RWPE2 (cell line): ENCODE results near the gene MRPL34.

Experiments used
- ATAC-seq: fragments of 200-7000 bp; cut with Tn5 transposase; 3 replicates; pipeline ENCODE4 v1.9.1; 2021; ENCODE audit warnings: low read depth
- DNase-seq: peaks from one replicate; pipeline ENCODE4 v3.0.0-alpha.2; 2020; ENCODE audit warnings: low spot score
- H3K27ac ChIP-seq: fragments of 450-650 bp; 2 replicates; pipeline ENCODE4 v1.5.1; 2017; ENCODE audit warnings: mild to moderate bottlenecking; ENCODE audit not compliant: poor library complexity, severe bottlenecking
- H3K27me3 ChIP-seq: fragments of 250-450 bp; sonication (Bioruptor Pico); 2 replicates; pipeline ENCODE4 v1.5.1; 2021; ENCODE audit warnings: mild to moderate bottlenecking, moderate library complexity; ENCODE audit not compliant: insufficient read depth, poor library complexity, severe bottlenecking
- H3K36me3 ChIP-seq: fragments of 250-450 bp; sonication (Bioruptor Pico); 2 replicates; pipeline ENCODE4 v1.5.1; 2020; ENCODE audit warnings: low read depth, mild to moderate bottlenecking, moderate library complexity
- H3K4me1 ChIP-seq: fragments of 250-450 bp; sonication (Bioruptor Pico); 2 replicates; pipeline ENCODE4 v1.5.1; 2021; ENCODE audit warnings: mild to moderate bottlenecking, moderate library complexity; ENCODE audit not compliant: insufficient read depth, poor library complexity, severe bottlenecking
- H3K4me3 ChIP-seq: fragments of 250-450 bp; sonication (Bioruptor Pico); 2 replicates; pipeline ENCODE4 v1.5.1; 2021; ENCODE audit warnings: mild to moderate bottlenecking, moderate library complexity; ENCODE audit not compliant: severe bottlenecking
- H3K9me3 ChIP-seq: fragments of 250-450 bp; sonication (Bioruptor Pico); 2 replicates; pipeline ENCODE4 v1.5.1; 2021; ENCODE audit warnings: mild to moderate bottlenecking, moderate library complexity; ENCODE audit not compliant: severe bottlenecking
- TF ChIP-seq, protein P1 (sequence below): fragments of 450-650 bp; IDR thresholded peaks from one replicate; pipeline ENCODE4 v1.5.1; 2017; ENCODE audit warnings: mild to moderate bottlenecking, moderate library complexity; ENCODE audit not compliant: poor library complexity, severe bottlenecking

MRPL34 gene

GRCh38 chr19:17260842-17261325 lies 44.8 kb upstream of the MRPL34 start:
- ATAC-seq: peak; percentile 97
- no peak overlapping the region for H3K27ac ChIP-seq
- TF ChIP-seq, protein P1, sequence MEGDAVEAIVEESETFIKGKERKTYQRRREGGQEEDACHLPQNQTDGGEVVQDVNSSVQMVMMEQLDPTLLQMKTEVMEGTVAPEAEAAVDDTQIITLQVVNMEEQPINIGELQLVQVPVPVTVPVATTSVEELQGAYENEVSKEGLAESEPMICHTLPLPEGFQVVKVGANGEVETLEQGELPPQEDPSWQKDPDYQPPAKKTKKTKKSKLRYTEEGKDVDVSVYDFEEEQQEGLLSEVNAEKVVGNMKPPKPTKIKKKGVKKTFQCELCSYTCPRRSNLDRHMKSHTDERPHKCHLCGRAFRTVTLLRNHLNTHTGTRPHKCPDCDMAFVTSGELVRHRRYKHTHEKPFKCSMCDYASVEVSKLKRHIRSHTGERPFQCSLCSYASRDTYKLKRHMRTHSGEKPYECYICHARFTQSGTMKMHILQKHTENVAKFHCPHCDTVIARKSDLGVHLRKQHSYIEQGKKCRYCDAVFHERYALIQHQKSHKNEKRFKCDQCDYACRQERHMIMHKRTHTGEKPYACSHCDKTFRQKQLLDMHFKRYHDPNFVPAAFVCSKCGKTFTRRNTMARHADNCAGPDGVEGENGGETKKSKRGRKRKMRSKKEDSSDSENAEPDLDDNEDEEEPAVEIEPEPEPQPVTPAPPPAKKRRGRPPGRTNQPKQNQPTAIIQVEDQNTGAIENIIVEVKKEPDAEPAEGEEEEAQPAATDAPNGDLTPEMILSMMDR: peak; percentile 95
- H3K27me3 ChIP-seq: no peaks in the 10 kb centered on the region
- no peaks in the 10 kb centered on the region for H3K36me3 ChIP-seq
- DNase-seq: no peak
- H3K4me1 ChIP-seq: no peaks in the 10 kb centered on the region
- H3K4me3 ChIP-seq: no peak overlapping the region
- no peaks in the 10 kb centered on the region for H3K9me3 ChIP-seq

DNA sequence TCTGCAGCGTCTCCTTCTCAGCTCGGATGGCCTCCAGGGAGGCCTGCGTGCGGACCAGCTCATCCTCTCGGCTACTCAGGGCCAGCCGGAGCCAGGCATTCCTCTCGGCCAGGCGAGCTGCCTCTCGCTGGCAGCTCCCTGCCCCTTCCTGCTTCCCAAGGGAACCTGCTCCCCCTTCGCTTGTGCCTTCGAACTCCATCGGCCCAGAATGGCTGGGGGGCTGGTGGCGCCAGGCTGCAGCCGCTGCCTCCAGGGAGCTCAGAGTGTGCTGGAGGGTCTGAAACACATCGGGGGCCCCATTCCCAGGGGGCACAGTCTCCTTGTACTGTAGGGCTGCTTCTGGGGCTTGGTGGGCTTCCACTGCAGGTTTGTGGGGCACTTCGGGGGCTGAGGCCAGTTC lies 43.1 kb upstream of the MRPL34 start:
- ATAC-seq: no peak
- Histone ChIP-seq H3K27me3 (no peaks in the 10 kb centered on the region), H3K4me3 (no peak overlapping the region), H3K4me1 (no peaks in the 10 kb centered on the region), H3K9me3 (no peaks in the 10 kb centered on the region), H3K36me3 (no peaks in the 10 kb centered on the region), H3K27ac (no peak overlapping the region)
- no peak for DNase-seq
- TF ChIP-seq, protein P1: no peak

DNA sequence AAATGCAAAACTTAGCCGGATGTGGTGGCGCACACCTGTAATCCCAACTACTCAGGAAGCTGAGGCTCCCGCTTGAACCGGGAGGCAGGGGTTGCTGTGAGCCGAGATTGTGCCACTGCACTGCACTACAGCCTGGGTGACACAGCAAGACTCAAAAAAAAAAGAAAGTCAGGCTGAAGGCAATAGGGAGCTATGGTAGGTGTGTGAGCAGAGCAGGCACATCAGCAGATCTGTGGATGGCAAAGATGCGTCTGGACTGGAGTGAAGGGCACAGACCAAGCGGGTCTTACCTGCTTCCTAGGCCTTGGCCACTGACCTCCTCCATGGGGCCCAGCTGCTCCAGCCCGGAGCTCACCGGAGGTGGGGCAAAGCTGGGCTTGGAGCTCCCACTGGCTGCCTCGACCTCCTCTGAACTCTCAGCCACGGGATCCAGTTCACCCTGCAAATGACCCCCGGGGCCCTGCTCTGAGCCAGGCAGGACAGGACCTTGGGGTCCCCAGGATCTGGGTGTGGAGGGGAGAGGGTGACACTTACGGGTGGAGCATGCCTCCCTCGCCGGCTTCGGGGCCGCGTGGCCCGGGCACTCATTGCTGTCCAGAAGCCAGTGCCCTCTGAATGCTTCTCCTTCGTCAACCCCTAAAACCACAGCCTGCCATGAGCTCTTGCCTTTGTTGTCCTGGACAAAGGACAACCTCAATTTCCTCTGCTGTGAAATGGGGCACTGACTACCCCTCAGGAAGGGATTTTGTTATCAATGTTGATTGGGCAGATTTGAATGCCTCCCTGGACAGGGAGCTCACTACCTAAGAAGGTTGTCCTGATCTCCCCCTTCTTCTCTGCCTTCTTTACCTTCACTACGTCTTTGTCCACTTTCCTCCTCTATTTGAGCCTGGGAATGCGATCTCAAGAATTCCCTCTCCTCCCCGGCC lies 41.7 kb upstream of the MRPL34 start:
- Histone ChIP-seq H3K27ac (no peak overlapping the region), H3K36me3 (peaks cover 5% of the 10 kb centered on the region; the same call in 1 of the 2 replicates), H3K4me1 (peaks cover 5% of the 10 kb centered on the region), H3K27me3 (no peaks in the 10 kb centered on the region), H3K4me3 (no peak overlapping the region), H3K9me3 (no peaks in the 10 kb centered on the region)
- TF ChIP-seq, protein P1: no peak
- ATAC-seq: no peak
- DNase-seq: no peak

DNA sequence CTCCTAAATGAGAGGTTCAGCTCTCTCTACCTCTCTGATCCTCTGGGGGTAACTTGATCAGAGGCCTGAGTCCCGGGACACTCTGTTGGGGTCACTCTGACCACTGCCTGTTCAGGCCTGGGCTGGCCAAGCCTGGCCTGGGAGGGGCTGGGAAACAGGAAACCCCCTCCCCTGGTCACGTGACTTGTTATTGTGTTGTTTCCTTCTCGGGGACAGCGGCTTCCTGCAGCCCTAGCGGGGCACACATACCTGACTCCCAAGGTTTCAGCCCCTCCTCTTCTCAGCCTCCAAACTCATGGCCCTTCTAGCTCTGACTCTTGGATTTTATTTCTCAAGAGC lies 41.1 kb upstream of the MRPL34 start, which contains the start of gene USHBP1:
Gene USHBP1, minus strand, starts transcription at position 105 of the 339 bp plus-strand sequence. CDS start 446 bp downstream, outside the sequence.
- Histone ChIP-seq H3K27ac (no peak within 1 kb of the TSS), H3K27me3 (no peaks in the 10 kb centered on the region), H3K9me3 (no peaks in the 10 kb centered on the region), H3K4me1 (peaks cover 5% of the 10 kb centered on the region), H3K4me3 (no peak within 1 kb of the TSS), H3K36me3 (peaks cover 12% of the 10 kb centered on the region; the same call in 1 of the 2 replicates)
- DNase-seq (no peak), ATAC-seq (no peak)
- TF ChIP-seq, protein P1: no peak

- Histone ChIP-seq H3K27ac (peak overlapping the region; percentile 73), H3K4me1 (peaks cover 5% of the 10 kb centered on the region), H3K9me3 (no peaks in the 10 kb centered on the region), H3K27me3 (no peaks in the 10 kb centered on the region), H3K4me3 (no peak overlapping the region), H3K36me3 (peaks cover 18% of the 10 kb centered on the region; the same call in 1 of the 2 replicates)
- TF ChIP-seq, protein P1: no peak
- ATAC-seq: no peak
- no peak for DNase-seq
These were observed 39.6 kb upstream of the MRPL34 start for GRCh38 chr19:17266026-17266425.
